Measurements from ENCODE around the gene HEBP1. TPM values are rescaled to one million over a fixed set of nuclear protein-coding genes. Genes with fewer than 3 reads are reported as not detected.
A peak's percentile ranks its signal among the peaks of the same experiment; 100 is the strongest.
"Not testable (repeated sequence)": the region's sequence is repeated elsewhere in the genome, so short reads cannot be mapped to it uniquely, and the experiment has no call there.

Gene HEBP1, protein sequence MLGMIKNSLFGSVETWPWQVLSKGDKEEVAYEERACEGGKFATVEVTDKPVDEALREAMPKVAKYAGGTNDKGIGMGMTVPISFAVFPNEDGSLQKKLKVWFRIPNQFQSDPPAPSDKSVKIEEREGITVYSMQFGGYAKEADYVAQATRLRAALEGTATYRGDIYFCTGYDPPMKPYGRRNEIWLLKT
- 18.5 and 24.9 TPM in 2 replicates for total RNA-seq

GRCh38 chr12:12999959-13000615 is at the start of gene HEBP1:
TSS of gene HEBP1 (minus strand) at chr12:13000265. CDS start at chr12:13000114, 151 bp downstream.
- DNase-seq (ENCODE audit: low read depth, low spot score): peak; percentile 67

DNA sequence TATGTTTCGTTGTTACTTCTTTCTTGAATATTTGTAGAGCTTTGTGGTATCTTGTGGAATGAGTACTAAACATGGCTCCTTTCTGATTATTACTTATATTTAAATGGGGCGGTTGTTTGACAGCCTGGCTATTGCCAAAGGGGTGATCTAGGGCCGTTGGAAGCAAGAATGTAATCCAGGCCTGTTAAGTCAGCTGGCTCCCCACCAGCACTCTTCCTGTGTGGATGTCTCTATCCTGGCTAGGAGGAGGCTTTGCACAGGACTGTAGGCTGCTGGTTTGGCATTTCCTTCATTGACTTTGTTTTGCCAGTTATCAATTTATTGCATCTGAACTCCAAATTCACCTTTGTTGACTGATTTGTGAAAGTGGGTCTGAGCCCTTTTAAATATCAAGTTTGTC is 49.8 kb upstream of the HEBP1 start:
- DNase-seq (ENCODE audit: low read depth, low spot score): no peak

DNA sequence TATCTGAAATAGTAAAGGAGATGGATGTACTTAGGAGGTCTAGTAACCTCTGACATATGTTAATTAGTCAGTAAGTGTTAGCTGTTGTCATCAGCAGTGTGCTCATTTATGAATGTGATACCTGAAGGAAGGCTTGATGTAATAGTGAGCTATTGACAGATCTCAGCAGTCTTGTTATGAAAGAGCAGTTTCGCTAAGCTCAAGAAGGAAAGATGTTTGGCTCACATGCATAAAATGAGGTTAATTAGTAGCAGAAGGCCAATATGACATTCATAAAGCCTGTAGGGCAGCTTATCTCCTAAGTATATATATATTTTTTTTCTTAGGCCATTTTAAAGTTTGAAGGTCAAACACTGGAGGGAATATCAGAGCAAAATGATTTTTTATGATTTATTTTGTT is 46.9 kb upstream of the HEBP1 start:
- no peak for DNase-seq (ENCODE audit: low read depth, low spot score)

DNA sequence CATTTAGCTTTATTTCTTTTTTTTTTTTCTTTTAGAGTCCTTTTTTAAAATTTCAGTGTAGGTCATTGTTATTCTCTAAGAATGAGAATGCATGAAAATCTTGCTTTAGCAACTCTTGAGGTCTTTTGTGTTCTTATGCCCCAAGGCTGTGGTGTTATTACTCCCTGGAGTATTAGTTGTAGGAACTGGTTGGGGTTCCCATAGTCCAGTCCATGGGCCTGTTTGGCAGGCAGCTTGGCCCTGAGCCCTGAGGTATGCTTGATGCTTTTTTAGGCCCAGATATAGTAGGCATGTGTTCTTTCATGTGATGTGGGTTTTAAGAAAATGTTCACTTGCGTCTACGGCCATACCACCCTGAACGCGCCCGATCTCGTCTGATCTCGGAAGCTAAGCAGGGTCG is 45.8 kb upstream of the HEBP1 start:
- no peak for DNase-seq (ENCODE audit: low read depth, low spot score)

- DNase-seq (ENCODE audit: low read depth, low spot score): no peak
Observed at GRCh38 chr12:13044906-13045299, 44.8 kb upstream of the HEBP1 start.

- DNase-seq (ENCODE audit: low read depth, low spot score): no peak
Observed at GRCh38 chr12:13044002-13044905, 44.2 kb upstream of the HEBP1 start, which contains the start of gene FAM234B. TSS of gene FAM234B (plus strand) at chr12:13044381. CDS start at chr12:13044404, 23 bp downstream.

DNA sequence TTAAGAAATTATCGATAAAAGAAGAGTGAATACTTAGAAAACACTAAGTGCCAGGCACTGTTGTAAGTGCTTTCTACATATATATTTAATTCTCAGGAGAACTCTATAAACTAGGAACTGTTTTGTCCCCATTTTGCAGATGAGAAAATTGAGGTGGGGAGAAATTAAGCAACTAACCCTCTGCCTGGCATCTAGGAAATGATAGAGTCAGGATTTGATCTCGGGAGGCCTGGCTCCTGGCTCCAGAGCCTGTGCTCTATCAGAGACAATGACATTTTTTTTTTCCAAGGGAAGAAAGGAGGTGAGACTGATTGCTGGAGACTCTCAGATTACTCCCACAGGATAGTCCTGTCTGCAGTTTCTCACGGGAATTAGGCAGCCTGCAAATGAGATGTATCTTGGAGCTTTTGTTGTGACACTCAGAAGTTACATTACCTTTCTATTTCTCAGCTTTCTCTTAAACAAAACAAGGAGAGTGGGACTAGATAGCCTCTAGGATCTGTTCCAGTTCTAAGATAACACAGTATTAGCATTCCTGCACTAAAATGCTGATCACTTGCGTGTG is 42.7 kb upstream of the HEBP1 start:
- DNase-seq (ENCODE audit: low read depth, low spot score): no peak

GRCh38 chr12:13041224-13041623 is 41.2 kb upstream of the HEBP1 start:
- no peak for DNase-seq (ENCODE audit: low read depth, low spot score)

DNA sequence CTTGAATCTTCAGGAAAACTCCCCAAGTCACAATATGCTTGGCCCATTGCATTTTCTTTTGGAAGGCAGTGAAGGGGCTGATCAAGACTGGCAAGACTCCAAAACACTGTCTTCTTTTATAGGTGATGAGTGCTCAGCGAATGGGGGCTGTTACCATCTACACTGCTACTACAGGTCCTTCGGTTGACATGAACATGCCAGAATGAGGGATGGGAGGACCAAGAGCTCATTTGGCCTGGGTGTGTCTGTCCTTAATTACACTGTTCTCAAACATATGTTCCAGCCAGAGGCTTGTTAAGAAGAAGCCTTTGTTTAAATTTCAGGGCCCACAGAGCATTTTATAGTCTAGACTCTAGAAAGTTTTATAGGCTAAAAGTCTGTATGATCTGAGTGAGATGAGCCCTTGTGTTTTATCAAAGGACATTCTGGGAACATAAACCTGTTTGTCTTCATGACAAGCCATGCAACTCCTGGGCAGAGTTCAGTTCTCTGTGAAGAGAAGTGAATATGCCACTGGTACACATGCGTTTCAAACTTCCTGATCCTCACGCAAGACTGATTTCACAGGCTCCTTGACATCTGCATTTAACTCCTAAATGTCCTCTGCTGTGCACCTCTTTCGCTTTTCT is 39.4 kb upstream of the HEBP1 start:
- DNase-seq (ENCODE audit: low read depth, low spot score): no peak

DNA sequence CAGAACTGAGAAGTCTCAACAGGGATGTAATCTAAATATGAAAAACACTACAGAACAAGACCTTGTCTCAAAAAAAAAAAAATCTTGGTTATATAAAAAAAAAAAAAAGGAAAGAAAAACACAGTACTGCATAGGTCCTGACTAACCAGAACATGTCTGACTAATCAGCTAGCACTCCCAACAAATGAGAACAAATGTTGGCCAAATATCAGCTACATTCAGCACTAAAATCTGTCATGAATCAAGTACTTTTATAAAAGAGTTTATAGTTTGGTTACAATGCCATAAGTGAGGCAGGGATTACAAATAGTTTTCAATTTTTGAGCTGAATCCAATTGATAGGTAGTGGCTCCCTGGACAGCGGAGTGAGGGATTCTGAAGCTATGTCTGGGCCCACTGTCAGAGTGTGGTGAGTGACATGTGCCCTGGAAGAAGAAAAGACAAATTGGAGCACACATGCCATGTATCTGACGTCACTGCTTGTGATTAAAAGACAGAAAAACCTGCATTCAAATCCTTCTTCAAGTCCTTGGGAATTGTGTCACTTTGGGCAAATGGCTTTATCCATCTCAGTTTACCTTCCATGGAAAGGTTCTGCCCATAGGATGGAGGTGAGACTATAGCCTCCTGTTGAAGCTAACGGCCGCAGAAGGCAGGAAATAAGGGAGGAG is 38.6 kb upstream of the HEBP1 start:
- no peak for DNase-seq (ENCODE audit: low read depth, low spot score)

- DNase-seq (ENCODE audit: low read depth, low spot score): no peak
Observed at GRCh38 chr12:13036881-13037280, 36.8 kb upstream of the HEBP1 start.

- DNase-seq (ENCODE audit: low read depth, low spot score): not testable (repeated sequence)
Observed at GRCh38 chr12:13035335-13035734, 35.3 kb upstream of the HEBP1 start.

- no peak for DNase-seq (ENCODE audit: low read depth, low spot score)
Observed at GRCh38 chr12:13033476-13033875, 33.4 kb upstream of the HEBP1 start.

- DNase-seq (ENCODE audit: low read depth, low spot score): no peak
Observed at GRCh38 chr12:13032164-13032563, 32.1 kb upstream of the HEBP1 start.

- DNase-seq (ENCODE audit: low read depth, low spot score): no peak
Observed at GRCh38 chr12:13030541-13031291, 30.7 kb upstream of the HEBP1 start.

- no peak for DNase-seq (ENCODE audit: low read depth, low spot score)
Observed at GRCh38 chr12:13028825-13029570, 28.9 kb upstream of the HEBP1 start.

GRCh38 chr12:13027508-13027907 is 27.4 kb upstream of the HEBP1 start:
- no peak for DNase-seq (ENCODE audit: low read depth, low spot score)

GRCh38 chr12:13027032-13027431 is 27.0 kb upstream of the HEBP1 start:
- no peak for DNase-seq (ENCODE audit: low read depth, low spot score)

- no peak for DNase-seq (ENCODE audit: low read depth, low spot score)
Observed at GRCh38 chr12:13026286-13026685, 26.2 kb upstream of the HEBP1 start.

Data from pulmonary artery endothelial cell (primary cell).